B cell (primary cell): Measurements from ENCODE around the gene ICA1.

ENCODE experiments used
- EZH2 ChIP-seq: IDR thresholded peaks from 2 replicates; pipeline ENCODE4 v1.6.1; 2012; ENCODE audit warnings: borderline replicate concordance, low read depth, mild to moderate bottlenecking, moderate library complexity, low read length; ENCODE audit not compliant: insufficient read depth, poor library complexity, severe bottlenecking
- TF ChIP-seq, protein P1 (sequence below): fragments of 200-600 bp; IDR thresholded peaks from one replicate; pipeline ENCODE4 v1.8.0; 2022; ENCODE audit warnings: antibody characterized with exemption, mild to moderate bottlenecking

DNA sequence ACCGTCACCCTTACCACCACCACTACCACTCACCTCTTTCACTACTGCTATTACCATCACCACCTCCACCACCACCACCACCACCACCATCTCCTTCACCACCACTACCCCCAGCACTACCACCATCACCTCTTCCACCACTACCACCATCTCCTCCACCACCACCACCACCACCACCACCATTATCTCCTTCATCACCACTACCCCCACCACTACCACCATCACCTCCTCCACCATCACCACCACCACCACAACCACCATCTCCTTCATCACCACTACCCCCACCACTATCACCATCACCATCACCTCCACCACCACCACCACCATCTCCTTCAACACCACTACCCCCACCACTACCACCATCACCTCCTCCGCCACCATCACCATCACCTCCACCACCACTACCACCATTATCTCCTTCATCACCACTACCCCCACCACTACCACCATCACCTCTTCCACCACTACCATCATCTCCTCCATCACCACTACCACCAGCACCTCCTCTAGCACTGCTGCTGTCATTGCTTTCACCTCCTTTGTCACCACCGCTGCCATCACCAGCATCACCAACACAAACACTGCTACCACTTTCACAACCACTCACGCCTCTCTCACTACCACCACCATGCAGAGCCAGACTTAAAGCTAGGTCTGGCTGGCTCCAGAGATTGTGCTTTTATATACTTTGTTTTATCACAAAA is 109.3 kb downstream of the ICA1 start:
- TF ChIP-seq, protein P1, sequence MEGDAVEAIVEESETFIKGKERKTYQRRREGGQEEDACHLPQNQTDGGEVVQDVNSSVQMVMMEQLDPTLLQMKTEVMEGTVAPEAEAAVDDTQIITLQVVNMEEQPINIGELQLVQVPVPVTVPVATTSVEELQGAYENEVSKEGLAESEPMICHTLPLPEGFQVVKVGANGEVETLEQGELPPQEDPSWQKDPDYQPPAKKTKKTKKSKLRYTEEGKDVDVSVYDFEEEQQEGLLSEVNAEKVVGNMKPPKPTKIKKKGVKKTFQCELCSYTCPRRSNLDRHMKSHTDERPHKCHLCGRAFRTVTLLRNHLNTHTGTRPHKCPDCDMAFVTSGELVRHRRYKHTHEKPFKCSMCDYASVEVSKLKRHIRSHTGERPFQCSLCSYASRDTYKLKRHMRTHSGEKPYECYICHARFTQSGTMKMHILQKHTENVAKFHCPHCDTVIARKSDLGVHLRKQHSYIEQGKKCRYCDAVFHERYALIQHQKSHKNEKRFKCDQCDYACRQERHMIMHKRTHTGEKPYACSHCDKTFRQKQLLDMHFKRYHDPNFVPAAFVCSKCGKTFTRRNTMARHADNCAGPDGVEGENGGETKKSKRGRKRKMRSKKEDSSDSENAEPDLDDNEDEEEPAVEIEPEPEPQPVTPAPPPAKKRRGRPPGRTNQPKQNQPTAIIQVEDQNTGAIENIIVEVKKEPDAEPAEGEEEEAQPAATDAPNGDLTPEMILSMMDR: no peak
- no peak for TF ChIP-seq EZH2
